CD4-positive, CD25-positive, alpha-beta regulatory T cell (primary cell): ENCODE results near the gene ADCY2. TPM values are rescaled to one million over a fixed set of nuclear protein-coding genes. Genes with fewer than 3 reads are reported as not detected.
A peak's percentile ranks its signal among the peaks of the same experiment; 100 is the strongest.

ENCODE experiments used
- ATAC-seq, 2 donors: fragments of 150-1000 bp; cut with Tn5 transposase; one replicate each; pipeline ENCODE4 v1.10.0; 2021; ENCODE audit warnings: low read depth in 2 of 2, moderate number of reproducible peaks in 2 of 2, moderate library complexity in 1 of 2
- DNase-seq, 3 donors: peaks; one replicate each; pipeline versions ENCODE4 v3.0.0 to v3.0.0-alpha.2; 2012 to 2022; ENCODE audit warnings: mixed read lengths in 1 of 3
- H3K27ac ChIP-seq: one replicate; pipeline ENCODE4 v1.7.0; 2013; ENCODE audit warnings: mild to moderate bottlenecking, low read length; ENCODE audit not compliant: insufficient read depth, poor library complexity, severe bottlenecking
- H3K27me3 ChIP-seq: one replicate; pipeline ENCODE4 v1.7.0; 2013; ENCODE audit warnings: low read length; ENCODE audit not compliant: control insufficient read depth, insufficient read depth
- H3K36me3 ChIP-seq: one replicate; pipeline ENCODE4 v1.7.0; 2013; ENCODE audit warnings: mild to moderate bottlenecking, low read length, moderate library complexity; ENCODE audit not compliant: control insufficient read depth, insufficient read depth
- H3K4me1 ChIP-seq: 2 replicates; pipeline ENCODE4 v1.7.0; 2013; ENCODE audit warnings: mild to moderate bottlenecking, low read length; ENCODE audit not compliant: insufficient read depth, control insufficient read depth, poor library complexity, severe bottlenecking
- H3K4me3 ChIP-seq: one replicate; pipeline ENCODE4 v1.7.0; 2013; ENCODE audit warnings: low read depth, mild to moderate bottlenecking, low read length, moderate library complexity
- H3K9me3 ChIP-seq, 2 experiments: 1 replicate in 1 of 2; 2 replicates in 1 of 2; pipeline ENCODE4 v1.7.0; 2013; ENCODE audit warnings: low read length in 2 of 2, mild to moderate bottlenecking in 1 of 2, moderate library complexity in 1 of 2; ENCODE audit not compliant: control insufficient read depth in 2 of 2
- H3K27ac Mint-ChIP-seq, 3 donors: one replicate each; pipeline ENCODE4 v1.8.0; 2020 to 2022; ENCODE audit warnings: mild to moderate bottlenecking in 3 of 3, mixed read lengths in 3 of 3, moderate library complexity in 2 of 3
- H3K27me3 Mint-ChIP-seq: one replicate; pipeline ENCODE4 v1.8.0; 2022; ENCODE audit warnings: mild to moderate bottlenecking, mixed read lengths
- H3K36me3 Mint-ChIP-seq: one replicate; pipeline ENCODE4 v1.8.0; 2020; ENCODE audit warnings: mixed read lengths
- H3K4me1 Mint-ChIP-seq, 4 donors: one replicate each; pipeline ENCODE4 v1.8.0; 2020 to 2022; ENCODE audit warnings: mixed read lengths in 4 of 4, mild to moderate bottlenecking in 1 of 4
- H3K4me3 Mint-ChIP-seq, 4 donors: one replicate each; pipeline ENCODE4 v1.8.0; 2020 to 2022; ENCODE audit warnings: mild to moderate bottlenecking in 4 of 4, mixed read lengths in 4 of 4, moderate library complexity in 3 of 4
- H3K9me3 Mint-ChIP-seq, 7 donors: one replicate each; pipeline ENCODE4 v1.8.0; 2020 to 2022; ENCODE audit warnings: mixed read lengths in 7 of 7, mild to moderate bottlenecking in 3 of 7, moderate library complexity in 2 of 7
- polyA plus RNA-seq, 4 donors: library from polyadenylated mRNA; unstranded; fragments of 300-500 nt; fragmentation: Illumina TruSeq; gene quantifications; one replicate each; pipeline ENCODE4 v1.2.3, GENCODE V29; 2021
- total RNA-seq: library from RNA; stranded (reverse); gene quantifications from one replicate; pipeline ENCODE4 v1.2.3, GENCODE V29; 2022

ADCY2 gene
- total and polyA plus RNA-seq, 5 donors from 2014 or later, result not detected

DNA sequence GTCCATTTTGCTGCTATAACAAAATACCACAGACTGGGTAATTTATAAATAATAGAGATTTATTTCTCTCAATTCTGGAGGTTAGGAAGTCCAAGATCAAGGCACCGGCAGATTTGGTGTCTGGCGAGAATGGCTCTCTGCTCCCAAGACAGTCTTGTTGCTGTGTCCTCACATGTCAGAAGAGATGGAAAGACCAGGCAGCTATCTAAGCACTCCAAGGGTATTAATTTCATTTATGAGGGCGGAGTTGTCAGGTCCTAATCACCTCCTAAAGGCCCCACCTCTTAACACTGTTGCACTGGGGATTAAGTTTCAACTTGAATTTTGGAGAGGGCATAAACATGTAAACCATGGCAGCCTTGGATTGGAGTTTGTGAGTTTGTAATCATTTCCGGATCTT, 30.3 kb downstream of the ADCY2 start:
- DNase-seq (no peak), ATAC-seq (no peak)
- no peaks in the 10 kb centered on the region for H3K27me3 ChIP-seq
- Mint-ChIP-seq H3K9me3 (peaks cover 0 to 3% (median under 1%) of the 10 kb centered on the region in 7 donors), H3K27ac (no peak overlapping the region), H3K4me3 (no peak overlapping the region), H3K27me3 (peaks cover 10% of the 10 kb centered on the region), H3K4me1 (no peaks in the 10 kb centered on the region), H3K36me3 (no peaks in the 10 kb centered on the region)
- H3K27ac ChIP-seq, result no peak overlapping the region
- H3K36me3 ChIP-seq, result no peaks in the 10 kb centered on the region
- no peaks in the 10 kb centered on the region for H3K4me1 ChIP-seq
- H3K4me3 ChIP-seq, result no peak overlapping the region
- H3K9me3 ChIP-seq, result no peaks in the 10 kb centered on the region

DNA sequence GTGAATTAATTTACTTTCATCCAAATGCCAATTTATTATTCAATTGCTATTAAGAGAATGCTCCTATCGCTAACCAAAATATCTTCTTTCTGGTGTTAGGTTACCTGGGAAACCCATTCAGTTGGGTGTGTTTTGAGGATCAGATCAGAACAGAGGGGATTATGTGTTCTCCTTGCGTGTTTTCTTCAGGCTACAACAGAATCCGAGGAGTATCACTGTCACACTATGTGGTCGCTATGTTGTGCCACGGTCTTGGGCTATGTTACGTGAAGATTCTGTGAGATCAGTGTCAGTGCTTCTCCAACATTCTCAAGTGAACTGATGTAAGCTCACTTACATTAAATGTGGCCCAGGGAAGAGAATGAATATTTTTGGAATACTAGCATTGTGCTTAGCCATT, 39.0 kb downstream of the ADCY2 start:
- DNase-seq (no peak), ATAC-seq (no peak)
- peaks cover 0 to 2% (median 0%) of the 10 kb centered on the region in 4 donors for H3K4me1 Mint-ChIP-seq
- Histone ChIP-seq H3K4me1 (no peaks in the 10 kb centered on the region), H3K36me3 (no peaks in the 10 kb centered on the region), H3K4me3 (no peak overlapping the region), H3K27me3 (no peaks in the 10 kb centered on the region), H3K27ac (no peak overlapping the region), H3K9me3 (no peaks in the 10 kb centered on the region)
- H3K4me3 Mint-ChIP-seq, result no peak overlapping the region
- no peaks in the 10 kb centered on the region for H3K27me3 Mint-ChIP-seq
- no peak overlapping the region for H3K27ac Mint-ChIP-seq
- peaks cover 0 to 4% (median 0%) of the 10 kb centered on the region in 7 donors for H3K9me3 Mint-ChIP-seq
- no peaks in the 10 kb centered on the region for H3K36me3 Mint-ChIP-seq

DNA sequence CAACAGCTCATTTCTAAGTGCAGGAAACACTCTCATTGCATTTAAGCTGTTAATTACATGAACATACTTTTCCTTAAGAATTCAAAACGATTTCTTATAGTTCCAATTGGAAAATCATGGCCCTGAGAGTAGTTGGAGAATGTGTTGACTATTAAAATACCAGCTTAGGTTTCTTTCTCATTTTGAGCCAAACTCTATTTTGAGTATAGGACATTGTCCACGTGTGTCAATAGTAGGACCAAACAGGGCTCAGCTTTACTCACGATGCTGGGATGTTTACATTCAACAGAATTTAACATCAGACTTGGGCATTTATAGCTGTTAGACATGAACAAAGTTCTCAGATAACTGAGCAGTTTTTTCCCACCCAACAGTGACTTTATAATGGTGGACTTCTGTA, 39.6 kb downstream of the ADCY2 start:
- H3K36me3 ChIP-seq, result no peaks in the 10 kb centered on the region
- DNase-seq (no peak), ATAC-seq (no peak)
- Mint-ChIP-seq H3K36me3 (no peaks in the 10 kb centered on the region), H3K4me1 (peaks cover 0 to 2% (median 0%) of the 10 kb centered on the region in 4 donors), H3K27me3 (no peaks in the 10 kb centered on the region), H3K9me3 (peaks cover 0 to 4% (median 0%) of the 10 kb centered on the region in 7 donors), H3K4me3 (no peak overlapping the region), H3K27ac (no peak overlapping the region)
- H3K27ac ChIP-seq, result no peak overlapping the region
- no peaks in the 10 kb centered on the region for H3K27me3 ChIP-seq
- no peaks in the 10 kb centered on the region for H3K9me3 ChIP-seq
- no peaks in the 10 kb centered on the region for H3K4me1 ChIP-seq
- H3K4me3 ChIP-seq, result no peak overlapping the region

DNA sequence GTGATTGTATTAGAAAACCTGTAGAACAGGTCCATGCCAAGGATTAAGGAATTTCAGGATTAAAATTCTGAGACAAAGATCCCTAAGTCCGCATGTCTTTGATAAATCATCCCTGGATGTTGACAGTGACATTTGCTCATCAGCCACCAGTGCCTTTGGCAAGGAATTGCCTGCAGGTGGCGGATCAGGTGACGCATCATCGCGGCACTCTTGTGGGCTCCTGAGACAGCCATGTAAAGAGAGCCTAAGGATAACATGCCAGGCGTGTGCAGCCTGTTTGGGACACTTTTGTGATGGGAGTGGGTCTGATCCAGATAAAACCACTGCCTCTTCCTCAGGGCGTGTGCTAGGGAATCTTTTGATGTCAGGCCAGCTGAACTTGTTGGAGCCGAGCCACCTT, 40.6 kb downstream of the ADCY2 start:
- Mint-ChIP-seq H3K4me1 (peaks cover 0 to 2% (median 0%) of the 10 kb centered on the region in 4 donors), H3K4me3 (no peak overlapping the region), H3K36me3 (no peaks in the 10 kb centered on the region), H3K27ac (no peak overlapping the region), H3K27me3 (no peaks in the 10 kb centered on the region), H3K9me3 (peaks cover 0 to 3% (median 0%) of the 10 kb centered on the region in 7 donors)
- DNase-seq, result no peak
- Histone ChIP-seq H3K4me3 (no peak overlapping the region), H3K27ac (no peak overlapping the region), H3K36me3 (no peaks in the 10 kb centered on the region), H3K27me3 (no peaks in the 10 kb centered on the region), H3K9me3 (no peaks in the 10 kb centered on the region), H3K4me1 (no peaks in the 10 kb centered on the region)
- no peak for ATAC-seq

DNA sequence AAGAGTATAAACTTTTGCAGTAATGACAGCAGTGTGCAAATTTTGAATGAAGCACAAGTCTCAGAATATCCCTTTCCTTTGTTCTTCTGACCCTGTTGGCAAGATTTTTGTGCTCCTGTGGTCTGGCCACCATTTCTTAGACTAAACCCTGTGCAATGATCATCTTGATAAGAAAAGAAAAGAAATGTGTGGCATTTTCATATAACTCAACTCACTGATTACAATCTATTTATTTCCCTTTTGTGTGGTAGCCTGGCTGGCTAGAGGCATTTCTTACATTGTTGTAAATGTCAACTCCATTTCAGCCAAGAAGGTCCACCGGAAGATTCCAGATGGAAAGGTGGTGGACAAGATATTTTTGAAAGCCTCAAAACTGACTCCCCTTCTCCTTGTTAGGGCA, 41.9 kb downstream of the ADCY2 start:
- no peaks in the 10 kb centered on the region for H3K9me3 ChIP-seq
- H3K4me3 Mint-ChIP-seq, result peak overlapping the region in 1 of 4 donors; percentile 75
- no peaks in the 10 kb centered on the region for H3K4me1 Mint-ChIP-seq
- H3K4me3 ChIP-seq, result no peak overlapping the region
- no peaks in the 10 kb centered on the region for H3K36me3 Mint-ChIP-seq
- H3K9me3 Mint-ChIP-seq, result peaks cover 0 to 2% (median 0%) of the 10 kb centered on the region in 7 donors
- no peaks in the 10 kb centered on the region for H3K27me3 Mint-ChIP-seq
- no peaks in the 10 kb centered on the region for H3K27me3 ChIP-seq
- H3K36me3 ChIP-seq, result no peaks in the 10 kb centered on the region
- no peak overlapping the region for H3K27ac Mint-ChIP-seq
- no peaks in the 10 kb centered on the region for H3K4me1 ChIP-seq
- ATAC-seq, result no peak
- no peak overlapping the region for H3K27ac ChIP-seq
- no peak for DNase-seq

DNA sequence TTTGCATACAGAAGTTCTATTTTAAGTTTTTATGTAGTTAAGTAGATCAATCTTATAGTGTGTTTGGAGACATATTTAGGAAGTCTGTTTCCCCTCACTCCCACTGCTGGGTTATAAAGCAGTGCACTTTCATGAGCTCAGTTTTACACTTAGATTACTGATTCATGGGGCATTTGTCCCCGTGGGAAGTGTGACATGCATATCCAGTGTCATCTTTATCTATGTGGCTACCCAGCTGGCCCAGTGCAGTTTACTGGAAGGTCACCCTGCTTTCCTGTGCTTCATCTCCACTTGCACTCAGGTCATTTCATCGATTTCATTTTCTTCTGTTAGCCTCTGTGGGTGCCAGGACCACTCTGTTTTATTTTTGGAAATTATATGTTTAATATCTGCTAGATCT, 49.1 kb downstream of the ADCY2 start:
- H3K27me3 Mint-ChIP-seq, result no peaks in the 10 kb centered on the region
- H3K9me3 Mint-ChIP-seq, result peaks cover 0 to 2% (median 0%) of the 10 kb centered on the region in 7 donors
- no peak overlapping the region for H3K27ac ChIP-seq
- DNase-seq (no peak), ATAC-seq (no peak)
- H3K36me3 ChIP-seq, result no peaks in the 10 kb centered on the region
- no peak overlapping the region for H3K4me3 Mint-ChIP-seq
- no peaks in the 10 kb centered on the region for H3K4me1 Mint-ChIP-seq
- H3K27ac Mint-ChIP-seq, result no peak overlapping the region
- H3K27me3 ChIP-seq, result no peaks in the 10 kb centered on the region
- H3K4me1 ChIP-seq, result no peaks in the 10 kb centered on the region
- H3K36me3 Mint-ChIP-seq, result no peaks in the 10 kb centered on the region
- H3K4me3 ChIP-seq, result no peak overlapping the region
- no peaks in the 10 kb centered on the region for H3K9me3 ChIP-seq

DNA sequence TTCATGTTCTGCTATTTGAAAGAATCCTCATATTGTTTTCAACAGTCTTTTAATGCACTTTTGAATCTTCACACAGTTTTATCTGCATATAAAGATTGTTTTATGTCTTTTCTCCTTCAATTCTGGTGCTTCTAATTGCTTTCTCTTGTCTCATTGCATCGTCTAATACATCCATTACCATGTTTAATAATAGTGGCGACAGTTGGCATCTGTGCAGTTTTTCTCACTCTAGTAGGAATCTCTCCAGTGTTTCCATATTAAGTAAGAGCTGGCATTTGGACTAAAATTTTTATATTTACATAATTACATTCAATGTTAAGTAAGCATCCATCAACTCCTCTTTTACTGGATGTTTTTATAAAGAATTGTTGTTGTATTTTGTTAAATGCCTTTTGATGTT, 49.9 kb downstream of the ADCY2 start:
- H3K4me3 Mint-ChIP-seq, result no peak overlapping the region
- no peaks in the 10 kb centered on the region for H3K36me3 ChIP-seq
- ATAC-seq, result no peak
- H3K4me3 ChIP-seq, result no peak overlapping the region
- no peak overlapping the region for H3K27ac ChIP-seq
- H3K27ac Mint-ChIP-seq, result no peak overlapping the region
- H3K27me3 ChIP-seq, result no peaks in the 10 kb centered on the region
- peaks cover 0 to 2% (median 0%) of the 10 kb centered on the region in 7 donors for H3K9me3 Mint-ChIP-seq
- H3K9me3 ChIP-seq, result no peaks in the 10 kb centered on the region
- no peaks in the 10 kb centered on the region for H3K27me3 Mint-ChIP-seq
- no peak for DNase-seq
- H3K36me3 Mint-ChIP-seq, result no peaks in the 10 kb centered on the region
- H3K4me1 Mint-ChIP-seq, result no peaks in the 10 kb centered on the region
- no peaks in the 10 kb centered on the region for H3K4me1 ChIP-seq

DNA sequence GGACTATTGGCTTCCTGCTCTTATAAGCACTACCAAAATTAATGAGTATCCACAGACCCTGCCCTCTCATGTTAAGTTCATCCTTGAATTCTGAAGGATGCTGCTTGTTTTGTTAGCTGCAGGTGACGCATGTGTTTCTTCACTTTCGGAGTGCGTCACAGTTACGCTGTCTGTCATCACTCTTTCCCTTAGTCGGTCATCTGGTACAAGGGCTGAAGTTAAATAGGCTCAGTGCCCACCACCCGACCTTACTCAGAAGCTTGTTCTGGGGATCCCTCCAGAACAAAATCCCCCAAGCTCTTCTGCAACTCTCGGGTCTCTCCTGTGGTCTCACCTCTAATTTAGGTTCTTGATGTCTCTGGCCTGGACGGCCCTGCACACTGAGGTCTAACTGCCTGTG, 51.0 kb downstream of the ADCY2 start:
- Mint-ChIP-seq H3K4me3 (no peak overlapping the region), H3K36me3 (no peaks in the 10 kb centered on the region), H3K27me3 (no peaks in the 10 kb centered on the region), H3K27ac (no peak overlapping the region), H3K9me3 (peaks cover 0 to 2% (median 0%) of the 10 kb centered on the region in 7 donors), H3K4me1 (no peaks in the 10 kb centered on the region)
- Histone ChIP-seq H3K4me1 (no peaks in the 10 kb centered on the region), H3K36me3 (no peaks in the 10 kb centered on the region), H3K9me3 (no peaks in the 10 kb centered on the region), H3K4me3 (no peak overlapping the region), H3K27me3 (no peaks in the 10 kb centered on the region), H3K27ac (no peak overlapping the region)
- no peak for DNase-seq
- ATAC-seq, result no peak
